Aorta (tissue), 5 donors: ENCODE measurements around the gene EGLN1. TPM values are rescaled to one million over a fixed set of nuclear protein-coding genes. Genes with fewer than 3 reads are reported as not detected.
"Not testable (repeated sequence)": the region's sequence is repeated elsewhere in the genome, so short reads cannot be mapped to it uniquely, and the experiment has no call there.

ENCODE experiments used
- ATAC-seq: fragments of 200-7000 bp; cut with Tn5 transposase; one replicate; pipeline ENCODE4 v1.9.1; 2022; ENCODE audit warnings: moderate library complexity; ENCODE audit not compliant: low FRiP score
- DNase-seq, 2 donors: peaks; one replicate each; pipeline ENCODE4 v3.0.0-alpha.2; 2020
- H3K27ac ChIP-seq, 2 donors: one replicate each; pipeline ENCODE4 v1.5.1; 2013; ENCODE audit warnings: low read length in 2 of 2, mild to moderate bottlenecking in 2 of 2, moderate library complexity in 2 of 2, control low read depth in 1 of 2, inconsistent platforms in 1 of 2, low read depth in 1 of 2
- H3K27me3 ChIP-seq, 2 donors: one replicate each; pipeline ENCODE4 v1.6.1; 2013; ENCODE audit warnings: control low read depth in 1 of 2, low read length in 1 of 2, mild to moderate bottlenecking in 1 of 2, moderate library complexity in 1 of 2; ENCODE audit not compliant: insufficient read depth in 2 of 2, control insufficient read depth in 1 of 2
- H3K36me3 ChIP-seq, 2 donors: one replicate each; pipeline ENCODE4 v1.6.1; 2013; ENCODE audit warnings: control low read depth in 1 of 2, low read length in 1 of 2, mild to moderate bottlenecking in 1 of 2; ENCODE audit not compliant: insufficient read depth in 2 of 2, control insufficient read depth in 1 of 2
- H3K4me1 ChIP-seq, 2 donors: one replicate each; pipeline ENCODE4 v1.6.1; 2013; ENCODE audit warnings: low read length in 2 of 2, control low read depth in 1 of 2, mild to moderate bottlenecking in 1 of 2, moderate library complexity in 1 of 2; ENCODE audit not compliant: insufficient read depth in 2 of 2, control insufficient read depth in 1 of 2
- H3K4me3 ChIP-seq, 2 donors: one replicate each; pipeline ENCODE4 v1.5.1; 2013; ENCODE audit warnings: low read length in 2 of 2, control low read depth in 1 of 2, mild to moderate bottlenecking in 1 of 2
- H3K9me3 ChIP-seq: one replicate; pipeline ENCODE4 v1.6.1; 2013; ENCODE audit warnings: mild to moderate bottlenecking, low read length; ENCODE audit not compliant: control insufficient read depth
- WGBS, 2 donors: extraction: QIAGEN DNeasy Blood & Tissue Kit; methylation state at CpG; one replicate each; pipeline ENCODE4 v1.1.7; 2013; 5-methylcytosine and 5-hydroxymethylcytosine counted together
- intact Hi-C, 2 donors: fragments of 100-400 bp; cut with DNase I; formaldehyde crosslinking; loops; one replicate each; pipeline versions ENCODE4 v1.14.2 to v1.15.0; 2022
- polyA plus RNA-seq, 2 donors: library from polyadenylated mRNA; stranded (reverse); fragments of 200-250 nt; gene quantifications; one replicate each; pipeline ENCODE4 v1.2.3, GENCODE V29; 2013
- total RNA-seq, 2 donors: library from RNA; stranded (reverse); fragmentation: NEBNext Ultra II Directional; extraction: Animal tissue kit (Norgen Biotek cat#: 25700); gene quantifications; one replicate each; pipeline ENCODE4 v1.2.1, GENCODE V29; 2021
- donor health status: healthy with polysubstance abuse.
- donor health status: Bipolar disorder and iron deficiency.
- donor health status: DM: no; HTN: no; CAD: no.
- donor health status: DM: no; HTN: no; CAD: no.
- donor health status: DM: yes; HTN: yes; CAD: no.

The EGLN1 gene
- total and polyA plus RNA-seq, 4 donors = 11.7 to 50.4 (median 28.1) TPM

DNA sequence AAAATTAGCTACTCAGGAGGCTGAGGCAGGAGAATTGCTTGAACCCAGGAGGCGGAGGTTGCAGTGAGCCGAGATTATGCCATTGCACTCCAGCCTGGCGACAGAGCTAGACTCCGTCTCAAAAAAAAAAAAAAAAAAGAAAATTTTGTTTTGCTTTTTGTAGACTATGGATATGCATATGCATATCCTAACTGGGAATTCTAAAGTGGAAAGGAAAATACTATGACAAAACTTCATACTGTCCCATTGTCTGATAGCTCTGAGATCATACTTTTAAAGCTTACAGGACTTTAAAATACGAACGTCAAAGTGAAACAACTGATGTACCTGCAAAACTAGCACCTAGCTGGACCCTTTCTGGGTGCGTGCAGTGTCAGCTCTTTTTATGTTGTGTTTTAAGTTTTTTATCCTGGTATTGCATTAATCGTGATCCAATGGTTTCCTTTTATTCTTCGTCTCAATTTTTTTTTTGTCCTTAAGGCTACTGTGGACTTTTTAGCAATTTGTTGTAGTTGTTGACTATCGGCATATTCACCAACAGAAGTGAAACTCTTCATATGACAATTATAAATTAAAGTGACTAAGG is 64.8 kb downstream of the EGLN1 start:
- intact Hi-C loops = loop anchor here (5.0 kb wide), 5 partner anchors 65 to 250 kb away; partner anchors contain the start of genes TSNAX (in 2 of the 2) and EGLN1 (in 1 of the 2)
- ATAC-seq (no peak), DNase-seq (no peak)
- Histone ChIP-seq H3K9me3 (no peaks in the 10 kb centered on the region), H3K4me3 (no peak overlapping the region), H3K27me3 (no peaks in the 10 kb centered on the region), H3K27ac (no peak overlapping the region), H3K36me3 (peaks cover 0 to 2% of the 10 kb centered on the region in 2 donors), H3K4me1 (no peaks in the 10 kb centered on the region)
- WGBS, 2 donors = 66 to 74% methylated on average over 10 of the region's 10 CpGs

DNA sequence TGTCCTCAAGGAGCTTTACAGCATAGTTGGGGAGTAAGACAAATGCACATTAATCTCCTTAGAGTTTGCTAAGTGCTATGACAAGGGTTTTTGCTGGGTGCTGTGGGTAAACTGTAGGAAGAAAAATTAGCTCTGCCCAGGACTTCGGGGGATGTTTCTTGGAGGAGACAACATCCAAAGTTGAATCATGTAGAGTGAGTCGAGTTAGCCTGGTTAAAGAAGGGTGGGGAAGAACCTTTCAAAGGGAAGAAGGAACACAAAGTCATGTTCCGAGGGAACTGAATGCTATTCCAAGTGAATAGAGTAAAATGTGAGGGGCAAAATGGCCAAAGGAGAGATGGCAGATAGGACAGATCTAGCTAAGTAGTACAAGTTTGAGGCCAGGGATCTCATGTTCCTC is 66.9 kb downstream of the EGLN1 start:
- no peaks in the 10 kb centered on the region for H3K9me3 ChIP-seq
- H3K4me3 ChIP-seq = no peak overlapping the region
- intact Hi-C loops = loop anchor here (5.0 kb wide), 5 partner anchors 67 to 252 kb away; partner anchors contain the start of genes TSNAX (in 2 of the 2) and EGLN1 (in 1 of the 2)
- DNase-seq (no peak), ATAC-seq (no peak)
- no peaks in the 10 kb centered on the region for H3K4me1 ChIP-seq
- H3K27ac ChIP-seq = no peak overlapping the region
- no peaks in the 10 kb centered on the region for H3K27me3 ChIP-seq
- WGBS, 2 donors = 58 to 69% methylated on average over 3 of the region's 3 CpGs
- peaks cover 0 to 4% of the 10 kb centered on the region in 2 donors for H3K36me3 ChIP-seq

DNA sequence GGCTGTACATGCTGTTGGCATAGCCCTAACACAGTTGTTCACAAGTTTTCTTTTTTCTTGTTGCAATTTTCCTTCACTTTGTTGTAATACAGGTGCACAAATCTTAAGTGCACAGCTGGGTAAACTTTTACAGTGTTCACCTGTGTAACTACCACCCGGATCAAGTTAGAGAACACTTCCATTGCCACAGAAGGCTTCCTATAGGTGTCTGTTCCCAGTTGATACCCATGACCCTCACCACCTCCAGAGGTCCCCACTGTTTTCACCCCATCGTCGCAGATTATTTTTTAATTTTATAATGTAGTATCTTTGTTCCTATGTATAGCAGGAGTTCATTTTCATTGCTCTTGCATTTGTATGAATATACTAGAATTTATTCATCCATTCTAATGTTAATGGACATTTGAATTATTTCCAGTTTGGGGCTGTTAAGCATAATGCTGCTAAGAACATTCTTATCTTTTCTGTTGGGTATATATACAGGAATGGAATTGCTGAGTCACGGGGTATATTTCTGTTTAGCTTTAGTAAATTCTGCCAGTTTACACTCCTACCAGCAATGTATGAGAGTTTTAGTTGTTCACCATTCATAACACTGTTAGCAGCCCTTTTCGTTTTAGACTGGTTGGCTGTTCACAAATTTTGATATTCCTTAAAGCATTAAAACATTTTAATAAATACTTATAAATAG is 67.6 kb downstream of the EGLN1 start:
- H3K4me1 ChIP-seq = no peaks in the 10 kb centered on the region
- H3K27ac ChIP-seq = no peak overlapping the region
- H3K36me3 ChIP-seq = peaks cover 0 to 4% of the 10 kb centered on the region in 2 donors
- no peaks in the 10 kb centered on the region for H3K27me3 ChIP-seq
- intact Hi-C loops = loop anchor here (5.0 kb wide), 5 partner anchors 68 to 253 kb away; partner anchors contain the start of genes TSNAX (in 2 of the 2) and EGLN1 (in 1 of the 2)
- no peak for DNase-seq
- 43 to 49% methylated on average over 5 of the region's 5 CpGs for WGBS, 2 donors
- no peak overlapping the region for H3K4me3 ChIP-seq
- H3K9me3 ChIP-seq = no peaks in the 10 kb centered on the region
- ATAC-seq = no peak

DNA sequence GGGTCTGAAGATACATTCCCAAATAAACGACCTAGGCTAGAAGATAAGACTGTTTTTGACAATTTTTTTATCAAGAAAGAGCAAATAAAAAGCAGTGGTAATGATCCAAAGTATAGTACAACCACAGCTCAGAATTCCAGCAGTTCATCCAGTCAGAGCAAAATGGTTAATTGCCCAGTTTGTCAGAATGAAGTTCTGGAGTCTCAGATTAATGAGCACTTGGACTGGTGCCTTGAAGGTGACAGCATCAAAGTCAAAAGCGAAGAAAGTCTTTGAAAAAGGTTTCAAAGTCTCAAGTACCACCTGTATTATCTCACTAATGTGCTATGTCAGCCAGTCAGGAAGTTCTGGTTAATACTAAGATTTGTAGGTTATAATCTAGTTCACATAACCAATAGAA is 69.0 kb downstream of the EGLN1 start:
- no peak for ATAC-seq
- Histone ChIP-seq H3K4me1 (no peaks in the 10 kb centered on the region), H3K9me3 (no peaks in the 10 kb centered on the region), H3K27me3 (no peaks in the 10 kb centered on the region), H3K27ac (no peak overlapping the region), H3K36me3 (peaks cover 0 to 4% of the 10 kb centered on the region in 2 donors), H3K4me3 (no peak overlapping the region)
- WGBS, 2 donors = 57 to 59% methylated on average over 2 of the region's 2 CpGs
- intact Hi-C loops = no loop called here
- DNase-seq = no peak

DNA sequence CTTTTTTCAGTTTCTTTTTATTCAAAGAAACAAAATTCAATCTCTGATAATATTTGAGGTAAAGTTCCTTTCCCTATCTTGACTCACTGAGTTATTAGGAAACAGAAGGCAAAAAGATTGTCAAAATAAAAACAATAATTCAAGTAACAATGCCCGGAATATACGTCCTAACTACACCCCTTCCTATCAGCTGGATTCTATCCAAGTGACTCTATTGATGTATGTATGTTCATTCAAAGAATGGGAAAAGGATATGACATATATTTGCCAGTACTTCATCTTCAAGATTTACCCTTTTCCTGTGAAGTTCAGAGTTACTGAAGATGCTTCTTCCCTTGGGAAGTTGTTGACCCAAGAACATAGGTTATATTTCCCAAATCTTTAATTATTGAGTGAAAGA is 70.3 kb downstream of the EGLN1 start:
- Histone ChIP-seq H3K27me3 (no peaks in the 10 kb centered on the region), H3K27ac (no peak overlapping the region), H3K4me3 (no peak overlapping the region), H3K36me3 (peaks cover 0 to 5% of the 10 kb centered on the region in 2 donors), H3K4me1 (no peaks in the 10 kb centered on the region), H3K9me3 (no peaks in the 10 kb centered on the region)
- 50 to 52% methylated on average over 2 of the region's 2 CpGs for WGBS, 2 donors
- DNase-seq (no peak), ATAC-seq (no peak)
- intact Hi-C loops = no loop called here

DNA sequence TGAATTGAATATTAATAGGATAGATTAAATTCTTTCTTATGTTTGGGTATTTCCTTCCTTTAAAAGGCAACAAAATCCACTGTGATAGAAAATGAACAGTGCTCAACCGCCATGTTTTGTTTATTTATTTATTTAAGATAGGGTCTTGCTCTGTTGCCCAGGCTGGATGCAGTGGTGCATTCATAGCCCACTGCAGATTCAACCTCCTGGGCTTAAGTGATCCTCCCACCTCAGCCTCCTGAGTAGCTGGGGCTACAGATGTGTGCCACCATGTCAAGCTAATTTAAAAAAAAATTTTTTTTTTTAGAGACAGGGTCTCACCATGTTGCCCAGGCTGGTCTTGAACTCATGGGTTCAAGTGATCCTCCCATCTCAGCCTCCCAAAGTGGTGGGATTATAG is 73.2 kb downstream of the EGLN1 start:
- ATAC-seq, H3K36me3 ChIP-seq, H3K4me1 ChIP-seq, DNase-seq, H3K9me3 ChIP-seq, H3K27ac ChIP-seq, intact Hi-C loops, H3K4me3 ChIP-seq, H3K27me3 ChIP-seq: not testable (repeated sequence)
- 91 to 97% methylated on average over 1 of the region's 1 CpG for WGBS, 2 donors

DNA sequence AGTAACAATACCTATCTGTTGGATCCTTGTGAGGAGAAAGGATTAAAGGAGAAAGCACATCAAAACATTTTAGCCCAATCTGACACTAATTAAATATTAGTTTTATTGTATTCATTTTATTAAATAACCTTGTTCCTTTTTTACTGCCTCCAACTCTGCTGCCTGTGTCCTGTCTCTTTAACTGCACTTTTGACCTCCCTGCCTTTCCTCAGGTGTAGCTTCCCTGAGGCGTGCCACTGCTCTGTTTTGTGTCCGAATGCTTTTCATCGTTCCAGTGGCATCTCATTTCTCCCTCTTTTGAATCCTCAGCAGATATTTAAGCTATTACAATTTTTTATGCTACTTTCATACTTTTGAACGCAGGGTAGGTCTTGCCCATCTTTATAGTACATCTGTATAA is 73.6 kb downstream of the EGLN1 start:
- no peak overlapping the region for H3K27ac ChIP-seq
- H3K36me3 ChIP-seq = peaks cover 0 to 5% of the 10 kb centered on the region in 2 donors
- no peak overlapping the region for H3K4me3 ChIP-seq
- no peak for DNase-seq
- 97 to 99% methylated on average over 4 of the region's 4 CpGs for WGBS, 2 donors
- no peaks in the 10 kb centered on the region for H3K9me3 ChIP-seq
- no peaks in the 10 kb centered on the region for H3K27me3 ChIP-seq
- H3K4me1 ChIP-seq = no peaks in the 10 kb centered on the region
- no peak for ATAC-seq
- intact Hi-C loops = no loop called here

DNA sequence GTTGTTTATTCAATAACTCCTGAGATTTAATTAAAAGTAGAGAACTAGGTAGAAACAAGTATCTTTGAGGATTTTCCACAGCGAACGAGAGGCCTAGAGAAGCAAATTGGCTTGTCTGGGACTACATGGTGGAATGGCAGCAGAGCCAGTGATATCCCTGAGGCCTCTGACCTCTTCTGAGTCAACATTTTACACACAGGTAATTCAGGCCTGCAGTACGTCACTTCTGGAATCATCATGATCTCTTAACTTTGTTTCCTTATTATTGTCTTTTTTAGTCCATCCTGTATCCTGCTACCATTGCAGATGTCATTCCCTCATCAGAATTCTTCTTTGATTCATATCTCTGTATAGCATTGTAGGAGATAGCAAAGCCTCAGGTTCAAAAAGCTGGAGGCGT is 74.1 kb downstream of the EGLN1 start:
- H3K9me3 ChIP-seq = no peaks in the 10 kb centered on the region
- no peaks in the 10 kb centered on the region for H3K27me3 ChIP-seq
- H3K4me1 ChIP-seq = no peaks in the 10 kb centered on the region
- no peak overlapping the region for H3K4me3 ChIP-seq
- H3K36me3 ChIP-seq = peaks cover 0 to 6% of the 10 kb centered on the region in 2 donors
- H3K27ac ChIP-seq = no peak overlapping the region
- intact Hi-C loops = no loop called here
- ATAC-seq = no peak
- 93 to 95% methylated on average over 4 of the region's 4 CpGs for WGBS, 2 donors
- DNase-seq = no peak
